Trophoblast cell (in vitro differentiated cells and primary cell): ENCODE results near the gene AP3S1.
"Not testable (repeated sequence)": the region's sequence is repeated elsewhere in the genome, so short reads cannot be mapped to it uniquely, and the experiment has no call there.

ENCODE experiments used
- DNase-seq, 2 donors: peaks; one replicate each; pipeline ENCODE4 v3.0.0-alpha.2; 2016
- H2AFZ ChIP-seq: 2 replicates; pipeline ENCODE4 v1.6.1; 2013; ENCODE audit warnings: low read length, moderate library complexity, mild to moderate bottlenecking; ENCODE audit not compliant: insufficient read depth, poor library complexity
- H2AK5ac ChIP-seq: 2 replicates; pipeline ENCODE4 v1.6.1; 2013; ENCODE audit warnings: mild to moderate bottlenecking, low read length
- H2BK120ac ChIP-seq: 2 replicates; pipeline ENCODE4 v1.6.1; 2013; ENCODE audit warnings: low read length, mild to moderate bottlenecking, moderate library complexity; ENCODE audit not compliant: insufficient read depth, poor library complexity
- H2BK12ac ChIP-seq: 2 replicates; pipeline ENCODE4 v1.6.1; 2013; ENCODE audit warnings: mild to moderate bottlenecking, low read length, moderate library complexity
- H2BK5ac ChIP-seq: 2 replicates; pipeline ENCODE4 v1.6.1; 2013; ENCODE audit warnings: low read length, low read depth, moderate library complexity, mild to moderate bottlenecking; ENCODE audit not compliant: poor library complexity
- H3K14ac ChIP-seq: 2 replicates; pipeline ENCODE4 v1.6.1; 2013; ENCODE audit warnings: mild to moderate bottlenecking, low read length
- H3K18ac ChIP-seq: 2 replicates; pipeline ENCODE4 v1.6.1; 2013; ENCODE audit warnings: mild to moderate bottlenecking, low read length
- H3K23ac ChIP-seq: 2 replicates; pipeline ENCODE4 v1.6.1; 2013; ENCODE audit warnings: low read length
- H3K27ac ChIP-seq: 2 replicates; pipeline ENCODE4 v1.5.1; 2013; ENCODE audit warnings: low read depth, mild to moderate bottlenecking, inconsistent platforms, low read length, moderate library complexity
- H3K27me3 ChIP-seq: 2 replicates; pipeline ENCODE4 v1.6.1; 2013; ENCODE audit warnings: inconsistent platforms, mild to moderate bottlenecking, low read length, moderate library complexity; ENCODE audit not compliant: insufficient read depth
- H3K36me3 ChIP-seq, 2 experiments: 1 replicate in 1 of 2; 2 replicates in 1 of 2; pipeline ENCODE4 v1.6.1; 2013; ENCODE audit warnings: low read length in 2 of 2, mild to moderate bottlenecking in 2 of 2, moderate library complexity in 1 of 2; ENCODE audit not compliant: insufficient read depth in 2 of 2, control insufficient read depth in 1 of 2
- H3K4ac ChIP-seq: 2 replicates; pipeline ENCODE4 v1.6.1; 2013; ENCODE audit warnings: low read depth, mild to moderate bottlenecking, low read length, moderate library complexity
- H3K4me1 ChIP-seq, 2 experiments: 1 replicate in 1 of 2; 2 replicates in 1 of 2; pipeline ENCODE4 v1.6.1; 2013; ENCODE audit warnings: low read length in 2 of 2, mild to moderate bottlenecking in 2 of 2, moderate library complexity in 1 of 2; ENCODE audit not compliant: insufficient read depth in 2 of 2, control insufficient read depth in 1 of 2
- H3K4me2 ChIP-seq: 2 replicates; pipeline ENCODE4 v1.6.1; 2013; ENCODE audit warnings: inconsistent platforms, mild to moderate bottlenecking, low read length, moderate library complexity
- H3K4me3 ChIP-seq: 2 replicates; pipeline ENCODE4 v1.5.1; 2013; ENCODE audit warnings: mild to moderate bottlenecking, low read depth, low read length, inconsistent platforms
- H3K79me1 ChIP-seq: one replicate; pipeline ENCODE4 v1.6.1; 2013; ENCODE audit warnings: low read length
- H3K79me2 ChIP-seq: 2 replicates; pipeline ENCODE4 v1.6.1; 2013; ENCODE audit warnings: low read length, mild to moderate bottlenecking; ENCODE audit not compliant: control insufficient read depth, insufficient read depth, poor library complexity
- H3K9ac ChIP-seq: 2 replicates; pipeline ENCODE4 v1.6.1; 2013; ENCODE audit warnings: mild to moderate bottlenecking, low read length
- H3K9me3 ChIP-seq: 2 replicates; pipeline ENCODE4 v1.6.1; 2013; ENCODE audit warnings: low read depth, mild to moderate bottlenecking, control low read depth, inconsistent platforms, low read length; ENCODE audit not compliant: insufficient read depth
- H4K12ac ChIP-seq: 2 replicates; pipeline ENCODE4 v1.6.1; 2013; ENCODE audit warnings: low read depth, mild to moderate bottlenecking, low read length, moderate library complexity
- H4K8ac ChIP-seq: 2 replicates; pipeline ENCODE4 v1.6.1; 2013; ENCODE audit warnings: low read depth, mild to moderate bottlenecking, low read length, moderate library complexity
- H4K91ac ChIP-seq: one replicate; pipeline ENCODE4 v1.6.1; 2013; ENCODE audit warnings: low read depth, mild to moderate bottlenecking, low read length, moderate library complexity
- WGBS: extraction: QIAGEN DNeasy Blood & Tissue Kit; methylation state at CpG from one replicate; pipeline ENCODE4 v1.1.7; 2013; ENCODE audit warnings: missing lambda C conversion rate; ENCODE audit not compliant: insufficient read length, insufficient coverage; ENCODE audit errors: extremely low coverage; 5-methylcytosine and 5-hydroxymethylcytosine counted together

Gene AP3S1

DNA sequence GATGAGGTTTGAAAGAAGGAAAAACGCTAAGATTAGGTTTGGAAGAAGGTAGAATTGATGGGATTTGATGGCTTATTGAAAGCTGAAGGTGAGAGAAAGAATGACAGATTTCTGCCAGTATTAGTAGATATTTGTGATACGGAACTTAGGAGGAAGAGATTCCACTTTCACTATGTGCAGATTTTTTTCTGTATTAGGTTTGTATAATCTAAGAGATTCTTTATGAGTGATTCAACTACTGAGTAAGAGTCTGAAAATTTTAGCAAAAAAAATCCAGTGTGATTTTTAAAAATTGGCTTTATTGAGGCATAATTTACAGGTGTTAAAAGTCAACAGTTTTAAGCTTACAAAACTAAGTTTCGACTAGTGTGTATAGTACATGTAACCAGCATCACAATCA lies 54.1 kb downstream of the AP3S1 start:
- H3K27me3 ChIP-seq, result no peaks in the 10 kb centered on the region
- H2BK5ac ChIP-seq, result no peak overlapping the region
- H3K4me1 ChIP-seq, result no peaks in the 10 kb centered on the region
- H3K23ac ChIP-seq, result no peak overlapping the region
- no peaks in the 10 kb centered on the region for H3K79me2 ChIP-seq
- H3K36me3 ChIP-seq, result peaks cover 0 to 2% of the 10 kb centered on the region in 2 experiments
- no peak overlapping the region for H3K4me2 ChIP-seq
- no peak overlapping the region for H2AK5ac ChIP-seq
- H4K12ac ChIP-seq, result no peak overlapping the region
- H3K79me1 ChIP-seq, result no peaks in the 10 kb centered on the region
- no peak overlapping the region for H3K4ac ChIP-seq
- H2BK120ac ChIP-seq, result no peak overlapping the region
- no peaks in the 10 kb centered on the region for H3K9me3 ChIP-seq
- H3K14ac ChIP-seq, result no peak overlapping the region
- H3K18ac ChIP-seq, result no peak overlapping the region
- H2AFZ ChIP-seq, result no peak overlapping the region
- no peak overlapping the region for H3K4me3 ChIP-seq
- no peak overlapping the region for H4K8ac ChIP-seq
- no peak overlapping the region for H2BK12ac ChIP-seq
- no peak overlapping the region for H4K91ac ChIP-seq
- no peak overlapping the region for H3K9ac ChIP-seq
- H3K27ac ChIP-seq, result no peak overlapping the region
- DNase-seq, result peak in 1 of 2 donors; percentile 17
- WGBS, result 100% methylated on average over 1 of the region's 3 CpGs

GRCh38 chr5:115898656-115899055 lies 56.9 kb downstream of the AP3S1 start:
- no peaks in the 10 kb centered on the region for H3K79me2 ChIP-seq
- no peak overlapping the region for H4K8ac ChIP-seq
- no peak overlapping the region for H3K14ac ChIP-seq
- no peak overlapping the region for H3K18ac ChIP-seq
- H3K9me3 ChIP-seq, result no peaks in the 10 kb centered on the region
- H3K27me3 ChIP-seq, result no peaks in the 10 kb centered on the region
- no peak overlapping the region for H3K23ac ChIP-seq
- no peak overlapping the region for H3K4me3 ChIP-seq
- H3K27ac ChIP-seq, result no peak overlapping the region
- no peak overlapping the region for H2BK12ac ChIP-seq
- H3K9ac ChIP-seq, result no peak overlapping the region
- H3K4me1 ChIP-seq, result no peaks in the 10 kb centered on the region
- WGBS, result no CpG with 5 or more reads among the region's 1 CpG
- no peak overlapping the region for H2BK5ac ChIP-seq
- peaks cover 0 to 2% of the 10 kb centered on the region in 2 experiments for H3K36me3 ChIP-seq
- H2AK5ac ChIP-seq, result no peak overlapping the region
- H3K79me1 ChIP-seq, result no peaks in the 10 kb centered on the region
- no peak overlapping the region for H3K4me2 ChIP-seq
- no peak overlapping the region for H2BK120ac ChIP-seq
- no peak for DNase-seq
- H4K91ac ChIP-seq, result no peak overlapping the region
- no peak overlapping the region for H3K4ac ChIP-seq
- H2AFZ ChIP-seq, result no peak overlapping the region
- H4K12ac ChIP-seq, result no peak overlapping the region

DNA sequence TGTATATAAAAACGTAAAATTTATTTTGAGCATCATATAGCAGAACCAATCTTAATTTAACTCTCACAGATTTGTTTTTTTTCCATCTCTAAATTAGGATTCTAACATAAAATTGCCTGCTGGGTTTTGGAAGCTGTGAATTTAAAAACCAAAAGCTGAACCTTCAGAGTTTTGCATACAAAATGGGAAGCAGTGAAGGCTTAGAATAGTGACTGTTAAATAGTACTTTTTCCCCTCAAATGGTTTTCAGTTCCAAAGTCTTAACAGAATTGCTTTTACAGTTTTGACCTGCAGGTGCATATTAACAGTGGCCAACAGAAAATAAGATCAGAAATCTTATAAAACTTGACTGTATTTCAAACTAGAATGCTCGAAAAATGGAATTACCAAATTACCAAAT lies 65.4 kb downstream of the AP3S1 start:
- H3K9me3 ChIP-seq, result no peaks in the 10 kb centered on the region
- WGBS, result no CpG with 5 or more reads among the region's 2 CpGs

DNA sequence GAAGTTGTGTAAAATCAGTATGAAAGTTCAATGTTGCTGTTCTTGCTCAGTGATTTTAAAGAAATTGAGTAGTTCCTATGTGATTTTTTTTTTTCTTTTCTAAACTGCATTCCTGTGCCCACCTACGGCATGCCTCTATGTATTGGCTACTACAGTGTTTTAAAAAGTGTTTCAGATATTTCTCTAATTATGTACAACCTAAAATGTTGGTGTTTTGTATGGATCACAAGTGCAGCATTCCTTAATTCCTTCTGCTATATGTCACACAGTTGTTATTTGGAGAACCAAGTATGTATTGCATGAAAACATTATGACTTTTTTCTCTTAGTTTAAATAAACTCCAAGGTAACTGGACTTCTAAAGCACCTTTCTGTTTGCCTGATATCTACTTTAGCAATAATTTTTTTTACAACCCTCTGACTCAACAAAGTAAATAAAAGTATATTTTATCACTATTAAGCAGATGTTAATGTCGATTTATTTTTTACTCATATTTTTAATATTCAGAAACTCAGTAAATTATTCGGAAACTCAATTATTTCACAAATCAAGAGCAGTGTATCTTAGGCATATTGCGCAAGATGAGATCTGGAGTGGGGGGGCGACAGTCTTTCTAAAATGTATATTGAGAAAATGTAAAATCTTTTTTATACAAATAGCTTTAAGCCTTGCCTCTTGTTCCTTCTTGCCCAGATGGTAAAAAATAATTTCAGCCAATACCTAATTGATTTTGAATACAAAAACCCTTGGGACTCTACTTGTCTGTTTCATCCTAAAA lies 72.1 kb downstream of the AP3S1 start:
- H3K23ac ChIP-seq, H3K79me1 ChIP-seq, H3K36me3 ChIP-seq, H3K27ac ChIP-seq, H3K9me3 ChIP-seq, H2AFZ ChIP-seq, H4K8ac ChIP-seq, H4K91ac ChIP-seq, H2AK5ac ChIP-seq, H2BK5ac ChIP-seq, H3K14ac ChIP-seq, H3K4me1 ChIP-seq, H4K12ac ChIP-seq, H3K4me2 ChIP-seq, H3K4me3 ChIP-seq, H3K79me2 ChIP-seq, H3K4ac ChIP-seq, H3K18ac ChIP-seq, H3K9ac ChIP-seq, H2BK12ac ChIP-seq, H3K27me3 ChIP-seq, H2BK120ac ChIP-seq: not testable (repeated sequence)
- no CpG with 5 or more reads among the region's 5 CpGs for WGBS
- DNase-seq, result peak in 1 of 2 donors; percentile 53

More for the DNA sequence above, 65.4 kb downstream of the AP3S1 start:
- H4K8ac ChIP-seq, result no peak overlapping the region
- no peak overlapping the region for H3K4ac ChIP-seq
- H3K23ac ChIP-seq, result no peak overlapping the region
- no peaks in the 10 kb centered on the region for H3K27me3 ChIP-seq
- H3K36me3 ChIP-seq, result no peaks in the 10 kb centered on the region
- no peak overlapping the region for H3K4me2 ChIP-seq
- no peak overlapping the region for H2BK5ac ChIP-seq
- no peak overlapping the region for H4K12ac ChIP-seq
- no peak overlapping the region for H3K27ac ChIP-seq
- no peak for DNase-seq
- H3K79me2 ChIP-seq, result no peaks in the 10 kb centered on the region
- H2BK120ac ChIP-seq, result no peak overlapping the region
- H2AK5ac ChIP-seq, result no peak overlapping the region
- no peaks in the 10 kb centered on the region for H3K4me1 ChIP-seq
- H3K14ac ChIP-seq, result no peak overlapping the region
- H3K4me3 ChIP-seq, result no peak overlapping the region
- no peak overlapping the region for H2AFZ ChIP-seq
- H4K91ac ChIP-seq, result no peak overlapping the region
- no peak overlapping the region for H3K18ac ChIP-seq
- H2BK12ac ChIP-seq, result no peak overlapping the region
- H3K9ac ChIP-seq, result no peak overlapping the region
- H3K79me1 ChIP-seq, result no peaks in the 10 kb centered on the region
